Measurements from ENCODE around the gene SPINT2.

Gene SPINT2

GRCh38 chr19:38308006-38308766, 43.8 kb downstream of the SPINT2 start:
- in situ Hi-C loops (cut with MboI; ENCODE audit: low pct_unique_long_range_greater_than_20kb, low sequenced_read_pairs, unreplicated experiment): no loop called here
- DNase-seq (ENCODE audit: low spot score): no peak
- TF ChIP-seq CTCF (IDR thresholded peaks at IDR 0.05; ENCODE audit: extremely low read depth, insufficient read depth, missing control alignments): no peak

GRCh38 chr19:38308926-38309614, 44.7 kb downstream of the SPINT2 start:
- in situ Hi-C loops (cut with MboI; ENCODE audit: low pct_unique_long_range_greater_than_20kb, low sequenced_read_pairs, unreplicated experiment): no loop called here

GRCh38 chr19:38309615-38310278, 45.4 kb downstream of the SPINT2 start:
- TF ChIP-seq CTCF (IDR thresholded peaks at IDR 0.05; ENCODE audit: extremely low read depth, insufficient read depth, missing control alignments): no peak
- DNase-seq (ENCODE audit: low spot score): no peak
- in situ Hi-C loops (cut with MboI; ENCODE audit: low pct_unique_long_range_greater_than_20kb, low sequenced_read_pairs, unreplicated experiment): no loop called here

More at GRCh38 chr19:38308926-38309614, 44.7 kb downstream of the SPINT2 start:
- no peak for TF ChIP-seq CTCF (IDR thresholded peaks at IDR 0.05; ENCODE audit: extremely low read depth, insufficient read depth, missing control alignments)
- no peak for DNase-seq (ENCODE audit: low spot score)

GRCh38 chr19:38310279-38310670, 45.9 kb downstream of the SPINT2 start:
- no peak for DNase-seq (ENCODE audit: low spot score)
- TF ChIP-seq CTCF (IDR thresholded peaks at IDR 0.05; ENCODE audit: extremely low read depth, insufficient read depth, missing control alignments): no peak
- in situ Hi-C loops (cut with MboI; ENCODE audit: low pct_unique_long_range_greater_than_20kb, low sequenced_read_pairs, unreplicated experiment): no loop called here

GRCh38 chr19:38310986-38311385, 46.6 kb downstream of the SPINT2 start:
- TF ChIP-seq CTCF (IDR thresholded peaks at IDR 0.05; ENCODE audit: extremely low read depth, insufficient read depth, missing control alignments): no peak
- DNase-seq (ENCODE audit: low spot score): no peak
- in situ Hi-C loops (cut with MboI; ENCODE audit: low pct_unique_long_range_greater_than_20kb, low sequenced_read_pairs, unreplicated experiment): no loop called here

- no peak for TF ChIP-seq CTCF (IDR thresholded peaks at IDR 0.05; ENCODE audit: extremely low read depth, insufficient read depth, missing control alignments)
- in situ Hi-C loops (cut with MboI; ENCODE audit: low pct_unique_long_range_greater_than_20kb, low sequenced_read_pairs, unreplicated experiment): no loop called here
- DNase-seq (ENCODE audit: low spot score): peak; percentile 99
These were observed 51.5 kb downstream of the SPINT2 start, which contains the start of gene YIF1B for GRCh38 chr19:38315657-38316476. Gene YIF1B, minus strand, starts transcription at chr19:38315947. Its CDS starts 30 bp downstream, at chr19:38315917.

Measured in GM13977 (cell line).